ENCODE data around the gene ATXN7L1. TPM values are rescaled to one million over a fixed set of nuclear protein-coding genes. Genes with fewer than 3 reads are reported as not detected.

ATXN7L1 gene
- total RNA-seq, 1 experiment from 2014 or later: 14.6 TPM

DNA sequence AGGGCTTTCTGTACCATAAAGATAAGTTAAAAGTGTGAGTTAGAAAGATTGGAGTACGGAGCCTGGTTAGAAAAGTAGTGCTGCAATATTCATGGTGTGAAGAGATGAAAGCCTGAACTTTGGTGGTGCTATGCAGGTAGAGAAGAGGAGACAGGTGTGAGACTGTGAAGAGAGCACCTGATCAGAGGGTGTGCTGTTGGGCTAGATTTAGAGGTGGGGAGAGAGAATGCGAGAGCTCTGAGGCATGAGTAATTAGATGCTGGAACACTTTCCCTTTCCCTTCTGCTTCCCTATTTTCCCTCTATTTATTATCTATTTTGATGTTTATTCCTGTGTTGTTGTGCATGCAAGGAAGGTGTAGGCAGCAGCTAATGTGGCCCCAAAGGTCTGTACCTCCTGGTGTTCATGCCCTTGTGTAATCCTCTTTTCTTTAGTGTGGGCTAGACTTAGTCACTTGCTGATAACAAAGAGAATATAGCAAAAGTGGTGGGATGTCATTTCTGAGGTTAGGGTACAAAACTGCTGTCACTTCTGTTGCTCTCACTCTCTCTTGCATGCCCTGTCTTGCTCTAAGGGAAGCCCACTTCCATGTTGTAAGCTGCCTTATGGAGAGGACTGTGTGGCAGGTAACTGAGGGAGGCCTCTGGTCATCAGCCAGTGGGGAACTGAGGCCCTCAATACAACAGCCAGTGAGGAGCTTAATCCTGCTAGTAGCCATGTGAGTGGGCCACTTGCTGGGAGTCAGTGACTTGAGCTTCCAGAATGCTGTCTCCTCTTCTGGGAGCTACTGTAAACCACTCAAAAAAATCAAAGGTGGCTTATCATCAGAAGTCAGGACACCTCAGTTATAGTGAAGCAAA is 2.6 kb upstream of the ATXN7L1 start:
- BruUV-seq (replicated peaks): no TSS peak
- H3K9me3 ChIP-seq (ENCODE audit: insufficient read depth, low read depth): no peaks in the 10 kb centered on the region
- POLR2A ChIA-PET (ENCODE audit: unreplicated experiment): interaction anchor here (0.6 kb wide), 1 partner anchor 9 kb away, joined by 4 read pairs; no protein-coding TSS in a partner anchor

DNA sequence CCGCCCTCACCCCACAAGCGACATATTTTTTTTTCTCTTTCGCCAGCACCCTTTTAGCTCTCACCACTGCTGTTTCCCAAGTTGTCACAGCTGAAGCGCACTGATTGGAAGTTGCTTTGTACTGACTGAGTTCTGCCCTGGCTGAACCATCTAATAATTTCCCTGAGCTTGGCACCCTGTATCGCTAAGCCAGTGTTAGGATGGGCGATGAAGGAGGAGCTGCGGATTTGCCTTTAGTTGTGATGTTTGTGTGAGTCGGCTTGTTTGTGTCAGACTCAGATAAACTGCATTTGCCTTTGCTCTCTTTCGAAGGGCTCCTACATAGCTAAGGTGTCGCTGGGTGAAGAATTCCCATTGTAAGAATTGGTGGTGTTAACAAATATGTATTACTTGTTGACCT is 1.3 kb upstream of the ATXN7L1 start:
- H3K36me3 ChIP-seq (ENCODE audit: low read depth): no peaks in the 10 kb centered on the region
- no peaks in the 10 kb centered on the region for H4K20me1 ChIP-seq (ENCODE audit: insufficient read depth)
- no peaks in the 10 kb centered on the region for H3K9me3 ChIP-seq (ENCODE audit: insufficient read depth, low read depth)
- TF ChIP-seq, protein P1, sequence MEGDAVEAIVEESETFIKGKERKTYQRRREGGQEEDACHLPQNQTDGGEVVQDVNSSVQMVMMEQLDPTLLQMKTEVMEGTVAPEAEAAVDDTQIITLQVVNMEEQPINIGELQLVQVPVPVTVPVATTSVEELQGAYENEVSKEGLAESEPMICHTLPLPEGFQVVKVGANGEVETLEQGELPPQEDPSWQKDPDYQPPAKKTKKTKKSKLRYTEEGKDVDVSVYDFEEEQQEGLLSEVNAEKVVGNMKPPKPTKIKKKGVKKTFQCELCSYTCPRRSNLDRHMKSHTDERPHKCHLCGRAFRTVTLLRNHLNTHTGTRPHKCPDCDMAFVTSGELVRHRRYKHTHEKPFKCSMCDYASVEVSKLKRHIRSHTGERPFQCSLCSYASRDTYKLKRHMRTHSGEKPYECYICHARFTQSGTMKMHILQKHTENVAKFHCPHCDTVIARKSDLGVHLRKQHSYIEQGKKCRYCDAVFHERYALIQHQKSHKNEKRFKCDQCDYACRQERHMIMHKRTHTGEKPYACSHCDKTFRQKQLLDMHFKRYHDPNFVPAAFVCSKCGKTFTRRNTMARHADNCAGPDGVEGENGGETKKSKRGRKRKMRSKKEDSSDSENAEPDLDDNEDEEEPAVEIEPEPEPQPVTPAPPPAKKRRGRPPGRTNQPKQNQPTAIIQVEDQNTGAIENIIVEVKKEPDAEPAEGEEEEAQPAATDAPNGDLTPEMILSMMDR (conservative IDR thresholded peaks at IDR 0.05): no peak
- no peak for TF ChIP-seq EZH2 (IDR thresholded peaks at IDR 0.05; ENCODE audit: low read depth)
- H3K9me2 ChIP-seq (ENCODE audit: insufficient read depth): no peaks in the 10 kb centered on the region
- H2AFZ ChIP-seq: peak overlapping the region; percentile 80
- 0 out of 2 replicates have a peak, but pooled peaks cover 8% of the 10 kb centered on the region for H3F3A ChIP-seq (ENCODE audit: insufficient read depth, low read depth)
- no peak for DNase-seq
- H3K4me2 ChIP-seq: peak overlapping the region; percentile 79
- H3K4me1 ChIP-seq (replicated peaks; ENCODE audit: insufficient read depth): peaks cover 24% of the 10 kb centered on the region
- H3K79me2 ChIP-seq (ENCODE audit: low read depth): peaks cover 13% of the 10 kb centered on the region; the same call in 1 of the 2 replicates
- BruUV-seq (replicated peaks): no TSS peak
- POLR2A ChIA-PET (ENCODE audit: unreplicated experiment): interaction anchor here (0.5 kb wide), 1 partner anchor 59 kb away, joined by 4 read pairs; no protein-coding TSS in a partner anchor
- peak overlapping the region; percentile 62 for H3K4me3 ChIP-seq
- H3K27me3 ChIP-seq (ENCODE audit: insufficient read depth, low read depth): no peaks in the 10 kb centered on the region
- H3K27ac ChIP-seq: no peak overlapping the region
- intact Hi-C loops (cut with micrococcal nuclease; ENCODE audit: unreplicated experiment): loop anchor here (2.0 to 10.0 kb wide), 3 partner anchors 165 to 277 kb away; no protein-coding TSS in a partner anchor
- CTCF ChIA-PET: interaction anchor here (0.7 to 1.9 kb wide), 4 partner anchors 107 to 223 kb away, joined by 3 to 4 read pairs (median 4); no protein-coding TSS in a partner anchor

More for the DNA sequence above, 2.6 kb upstream of the ATXN7L1 start:
- H3K9me2 ChIP-seq (ENCODE audit: insufficient read depth): no peaks in the 10 kb centered on the region
- CTCF ChIA-PET: interaction anchor here (0.5 kb wide), 1 partner anchor 18 kb away, joined by 3 read pairs; no protein-coding TSS in a partner anchor
- no peak for TF ChIP-seq EZH2 (IDR thresholded peaks at IDR 0.05; ENCODE audit: low read depth)
- TF ChIP-seq, protein P1 (conservative IDR thresholded peaks at IDR 0.05): no peak
- DNase-seq: no peak
- H3K27me3 ChIP-seq (ENCODE audit: insufficient read depth, low read depth): no peaks in the 10 kb centered on the region
- peaks cover 13% of the 10 kb centered on the region; the same call in 1 of the 2 replicates for H3K79me2 ChIP-seq (ENCODE audit: low read depth)
- H3K4me2 ChIP-seq: no peak overlapping the region
- no peak overlapping the region for H2AFZ ChIP-seq
- H4K20me1 ChIP-seq (ENCODE audit: insufficient read depth): no peaks in the 10 kb centered on the region
- no peaks in the 10 kb centered on the region for H3K36me3 ChIP-seq (ENCODE audit: low read depth)
- peaks cover 24% of the 10 kb centered on the region for H3K4me1 ChIP-seq (replicated peaks; ENCODE audit: insufficient read depth)
- H3K4me3 ChIP-seq: no peak overlapping the region
- 0 out of 2 replicates have a peak, but pooled peaks cover 8% of the 10 kb centered on the region for H3F3A ChIP-seq (ENCODE audit: insufficient read depth, low read depth)
- no peak overlapping the region for H3K27ac ChIP-seq
- intact Hi-C loops (cut with micrococcal nuclease; ENCODE audit: unreplicated experiment): loop anchor here (5.0 to 10.0 kb wide), 2 partner anchors 163 to 276 kb away; no protein-coding TSS in a partner anchor

DNA sequence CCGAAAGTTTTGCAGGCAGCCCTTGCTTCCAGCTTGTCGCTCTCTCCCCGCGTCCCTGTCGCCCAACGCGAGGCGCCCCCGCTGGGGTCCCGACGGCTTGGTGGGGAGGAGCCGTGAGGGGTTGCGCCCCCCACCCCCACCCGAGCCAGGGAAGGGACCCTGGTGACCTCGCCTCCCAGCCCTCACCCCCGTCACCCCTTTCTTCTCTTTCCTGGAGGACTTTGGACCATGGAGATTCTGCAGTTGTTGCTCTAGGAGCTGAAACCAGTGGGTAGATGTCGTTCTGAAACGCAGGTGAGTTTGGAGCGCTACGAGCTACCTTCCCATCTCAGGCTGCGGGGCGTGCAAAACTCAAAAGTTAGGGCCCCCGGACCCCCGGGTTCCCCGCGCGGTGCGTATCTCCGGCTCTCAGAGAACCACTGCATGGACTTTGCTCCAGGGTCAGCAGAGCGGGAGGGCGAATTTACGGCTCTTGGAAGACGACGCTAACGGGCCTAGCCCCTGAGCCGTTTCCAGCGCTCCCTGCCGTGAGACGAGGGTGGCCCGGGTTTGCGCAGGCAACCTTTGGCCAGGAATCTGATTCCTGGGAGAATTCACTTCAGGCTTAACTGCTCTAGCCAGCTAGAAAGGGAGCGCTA is 684 bp upstream of the ATXN7L1 start:
- peak; percentile 47 to 59 for DNase-seq
- Histone ChIP-seq H3K4me2 (peak overlapping the region; percentile 79), H3K9me2 (ENCODE audit: insufficient read depth) (no peaks in the 10 kb centered on the region), H3K79me2 (ENCODE audit: low read depth) (peaks cover 13% of the 10 kb centered on the region; the same call in 1 of the 2 replicates), H3K36me3 (ENCODE audit: low read depth) (no peaks in the 10 kb centered on the region), H3K4me1 (replicated peaks; ENCODE audit: insufficient read depth) (peaks cover 24% of the 10 kb centered on the region), H3K27me3 (ENCODE audit: insufficient read depth, low read depth) (no peaks in the 10 kb centered on the region), H2AFZ (peak overlapping the region; percentile 80), H3K4me3 (peak overlapping the region; percentile 62), H3K27ac (no peak overlapping the region), H3F3A (ENCODE audit: insufficient read depth, low read depth) (0 out of 2 replicates have a peak, but pooled peaks cover 8% of the 10 kb centered on the region), H4K20me1 (ENCODE audit: insufficient read depth) (no peaks in the 10 kb centered on the region), H3K9me3 (ENCODE audit: insufficient read depth, low read depth) (no peaks in the 10 kb centered on the region)
- CTCF ChIA-PET: interaction anchor here (0.6 to 1.9 kb wide), 6 partner anchors 22 to 223 kb away, joined by 3 to 4 read pairs (median 4); no protein-coding TSS in a partner anchor
- POLR2A ChIA-PET (ENCODE audit: unreplicated experiment): interaction anchor here (0.5 kb wide), 2 partner anchors 15 to 59 kb away, joined by 3 to 4 read pairs; no protein-coding TSS in a partner anchor
- intact Hi-C loops (cut with micrococcal nuclease; ENCODE audit: unreplicated experiment): loop anchor here (1.0 to 10.0 kb wide), 7 partner anchors 47 to 278 kb away; no protein-coding TSS in a partner anchor
- no peak for TF ChIP-seq EZH2 (IDR thresholded peaks at IDR 0.05; ENCODE audit: low read depth)
- TF ChIP-seq, protein P1 (conservative IDR thresholded peaks at IDR 0.05): no peak
- TSS peak; percentile 64 for BruUV-seq (replicated peaks)
